ENCODE data around the gene TUBB2A.
"Not testable (repeated sequence)": the region's sequence is repeated elsewhere in the genome, so short reads cannot be mapped to it uniquely, and the experiment has no call there.

GRCh38 chr6:3189192-3189591, 31.8 kb upstream of the TUBB2A start:
- TF ChIP-seq CTCF (conservative IDR thresholded peaks at IDR 0.05; ENCODE audit: low read depth, low read length); EZH2 (IDR thresholded peaks at IDR 0.05; ENCODE audit: borderline replicate concordance, low read depth, low read length, poor library complexity, severe bottlenecking): not testable (repeated sequence)
